ENCODE results near the gene FAH.

- no peak for TF ChIP-seq CTCF (IDR thresholded peaks at IDR 0.05)
- TF ChIP-seq EZH2 (IDR thresholded peaks at IDR 0.05; ENCODE audit: borderline replicate concordance, insufficient read depth, low read depth, low read length, poor library complexity, severe bottlenecking) = no peak
These were observed 47.1 kb downstream of the FAH start for GRCh38 chr15:80199869-80200268.
